Nephron progenitor cell (in vitro differentiated cells): ENCODE measurements around the gene EGLN2.
"Not testable (repeated sequence)": the region's sequence is repeated elsewhere in the genome, so short reads cannot be mapped to it uniquely, and the experiment has no call there.

Experiments
- DNase-seq: peaks from one replicate; pipeline ENCODE4 v3.0.0; 2021
- H3K27ac Mint-ChIP-seq: 2 replicates; pipeline ENCODE4 v1.8.0; 2021; ENCODE audit warnings: mild to moderate bottlenecking, moderate library complexity, mixed read lengths
- H3K27me3 Mint-ChIP-seq: 2 replicates; pipeline ENCODE4 v1.8.0; 2021; ENCODE audit warnings: mild to moderate bottlenecking, low read depth, mixed read lengths; ENCODE audit not compliant: poor library complexity
- H3K36me3 Mint-ChIP-seq: 2 replicates; pipeline ENCODE4 v1.8.0; 2021; ENCODE audit warnings: low read depth, mixed read lengths
- H3K4me1 Mint-ChIP-seq: 2 replicates; pipeline ENCODE4 v1.8.0; 2021; ENCODE audit warnings: mixed read lengths
- H3K4me3 Mint-ChIP-seq: 2 replicates; pipeline ENCODE4 v1.8.0; 2021; ENCODE audit warnings: mild to moderate bottlenecking, moderate library complexity, mixed read lengths
- H3K9me3 Mint-ChIP-seq: 2 replicates; pipeline ENCODE4 v1.8.0; 2021; ENCODE audit warnings: mild to moderate bottlenecking, moderate library complexity, mixed read lengths
- TF ChIP-seq, protein P1 (sequence below): fragments of 200-600 bp; sonication (generic); IDR thresholded peaks from 2 replicates; pipeline ENCODE4 v1.5.0; 2021; ENCODE audit warnings: antibody characterized with exemption

The EGLN2 gene

DNA sequence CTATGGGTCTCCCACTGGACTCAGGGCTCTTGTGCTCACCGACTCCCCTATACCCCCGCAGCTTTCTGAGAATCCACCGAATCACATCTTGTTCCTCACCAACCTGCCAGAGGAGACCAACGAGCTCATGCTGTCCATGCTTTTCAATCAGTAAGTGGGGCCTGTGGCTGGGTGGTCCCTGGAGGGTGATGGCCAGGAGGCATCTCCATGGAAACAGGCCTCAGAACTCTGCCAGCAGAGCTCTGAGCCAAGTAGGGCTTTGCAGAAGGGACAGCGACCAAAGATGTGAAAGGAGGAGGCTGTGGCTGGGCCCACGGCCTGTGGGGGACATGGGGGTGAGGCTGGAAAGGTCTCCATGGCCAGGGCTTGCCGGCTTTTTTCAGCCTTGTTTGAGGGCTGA lies 35.5 kb upstream of the EGLN2 start:
- DNase-seq = no peak
- no peaks in the 10 kb centered on the region for H3K27me3 Mint-ChIP-seq
- H3K4me3 Mint-ChIP-seq = no peak overlapping the region
- TF ChIP-seq, protein P1, sequence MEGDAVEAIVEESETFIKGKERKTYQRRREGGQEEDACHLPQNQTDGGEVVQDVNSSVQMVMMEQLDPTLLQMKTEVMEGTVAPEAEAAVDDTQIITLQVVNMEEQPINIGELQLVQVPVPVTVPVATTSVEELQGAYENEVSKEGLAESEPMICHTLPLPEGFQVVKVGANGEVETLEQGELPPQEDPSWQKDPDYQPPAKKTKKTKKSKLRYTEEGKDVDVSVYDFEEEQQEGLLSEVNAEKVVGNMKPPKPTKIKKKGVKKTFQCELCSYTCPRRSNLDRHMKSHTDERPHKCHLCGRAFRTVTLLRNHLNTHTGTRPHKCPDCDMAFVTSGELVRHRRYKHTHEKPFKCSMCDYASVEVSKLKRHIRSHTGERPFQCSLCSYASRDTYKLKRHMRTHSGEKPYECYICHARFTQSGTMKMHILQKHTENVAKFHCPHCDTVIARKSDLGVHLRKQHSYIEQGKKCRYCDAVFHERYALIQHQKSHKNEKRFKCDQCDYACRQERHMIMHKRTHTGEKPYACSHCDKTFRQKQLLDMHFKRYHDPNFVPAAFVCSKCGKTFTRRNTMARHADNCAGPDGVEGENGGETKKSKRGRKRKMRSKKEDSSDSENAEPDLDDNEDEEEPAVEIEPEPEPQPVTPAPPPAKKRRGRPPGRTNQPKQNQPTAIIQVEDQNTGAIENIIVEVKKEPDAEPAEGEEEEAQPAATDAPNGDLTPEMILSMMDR = no peak
- no peaks in the 10 kb centered on the region for H3K4me1 Mint-ChIP-seq
- H3K9me3 Mint-ChIP-seq = no peaks in the 10 kb centered on the region
- no peak overlapping the region for H3K27ac Mint-ChIP-seq
- H3K36me3 Mint-ChIP-seq = peaks cover 68% of the 10 kb centered on the region

DNA sequence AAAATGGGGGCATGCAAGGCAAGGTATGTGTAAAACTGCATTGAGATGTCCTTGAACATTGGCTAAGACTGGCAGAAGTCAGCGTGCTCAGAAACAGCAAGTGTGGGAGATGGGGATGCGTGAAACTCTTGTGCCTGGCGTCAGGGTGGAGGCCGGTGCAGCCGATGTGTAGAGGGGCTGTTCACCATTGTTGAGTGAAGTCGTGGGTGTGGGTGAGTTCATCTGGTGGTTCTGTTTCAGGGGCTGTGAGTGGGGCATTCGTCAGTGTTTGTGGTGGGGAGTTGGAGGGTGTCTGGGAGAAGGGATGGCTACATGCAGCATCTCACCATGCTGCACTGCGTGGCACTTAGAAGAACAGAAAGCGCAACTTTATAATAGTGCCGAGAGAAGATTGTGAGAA lies 35.0 kb upstream of the EGLN2 start:
- peaks cover 71% of the 10 kb centered on the region for H3K36me3 Mint-ChIP-seq
- TF ChIP-seq, protein P1 = no peak
- no peaks in the 10 kb centered on the region for H3K9me3 Mint-ChIP-seq
- no peak for DNase-seq
- no peak overlapping the region for H3K4me3 Mint-ChIP-seq
- H3K27ac Mint-ChIP-seq = peak overlapping the region; percentile 27
- no peaks in the 10 kb centered on the region for H3K27me3 Mint-ChIP-seq
- H3K4me1 Mint-ChIP-seq = no peaks in the 10 kb centered on the region

DNA sequence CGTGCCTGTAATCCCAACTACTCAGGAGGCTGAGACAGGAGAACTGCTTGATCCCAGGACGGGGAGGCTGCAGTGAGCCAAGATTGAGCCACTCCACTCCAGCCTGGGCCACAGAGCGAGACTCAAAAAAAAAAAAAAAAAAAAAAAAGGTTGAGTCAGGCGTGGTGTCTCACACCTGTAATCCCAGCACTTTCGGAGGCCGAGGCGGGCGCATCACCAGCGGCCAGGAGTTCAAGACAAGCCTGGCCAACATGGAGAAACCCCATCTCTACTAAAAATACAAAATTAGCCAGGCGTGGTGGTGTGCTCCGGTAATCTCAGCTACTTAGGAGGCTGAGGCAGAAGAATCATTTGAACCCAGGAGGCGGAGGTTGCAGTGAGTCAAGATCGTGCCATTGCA lies 32.6 kb upstream of the EGLN2 start:
- Mint-ChIP-seq H3K36me3 (peaks cover 71% of the 10 kb centered on the region), H3K27ac (peak overlapping the region; percentile 78)
- not testable (repeated sequence) for H3K4me3 Mint-ChIP-seq, H3K4me1 Mint-ChIP-seq, H3K9me3 Mint-ChIP-seq, DNase-seq, H3K27me3 Mint-ChIP-seq

DNA sequence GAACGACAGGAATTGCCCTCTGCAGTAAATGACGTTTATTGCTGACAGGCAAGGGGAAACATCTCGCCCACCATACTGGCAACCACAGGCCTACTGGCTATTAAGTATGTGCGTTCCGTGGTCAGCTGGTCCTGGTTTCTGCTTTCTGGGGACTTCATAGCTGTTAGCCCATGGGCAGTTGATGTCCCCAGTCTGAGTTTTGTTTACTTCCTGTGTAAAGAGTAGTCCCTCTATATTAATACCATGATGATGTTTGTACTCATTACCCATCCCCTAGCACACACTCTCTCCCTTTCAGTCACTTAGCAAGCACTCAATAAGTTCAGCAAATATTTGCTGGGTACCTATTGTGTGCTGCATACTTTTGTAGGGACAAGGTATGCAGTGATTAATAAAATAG lies 30.1 kb upstream of the EGLN2 start:
- no peaks in the 10 kb centered on the region for H3K4me1 Mint-ChIP-seq
- TF ChIP-seq, protein P1 = no peak
- no peak overlapping the region for H3K4me3 Mint-ChIP-seq
- no peaks in the 10 kb centered on the region for H3K9me3 Mint-ChIP-seq
- DNase-seq = no peak
- peak overlapping the region; percentile 39 for H3K27ac Mint-ChIP-seq
- H3K27me3 Mint-ChIP-seq = no peaks in the 10 kb centered on the region
- H3K36me3 Mint-ChIP-seq = peaks cover 55% of the 10 kb centered on the region

DNA sequence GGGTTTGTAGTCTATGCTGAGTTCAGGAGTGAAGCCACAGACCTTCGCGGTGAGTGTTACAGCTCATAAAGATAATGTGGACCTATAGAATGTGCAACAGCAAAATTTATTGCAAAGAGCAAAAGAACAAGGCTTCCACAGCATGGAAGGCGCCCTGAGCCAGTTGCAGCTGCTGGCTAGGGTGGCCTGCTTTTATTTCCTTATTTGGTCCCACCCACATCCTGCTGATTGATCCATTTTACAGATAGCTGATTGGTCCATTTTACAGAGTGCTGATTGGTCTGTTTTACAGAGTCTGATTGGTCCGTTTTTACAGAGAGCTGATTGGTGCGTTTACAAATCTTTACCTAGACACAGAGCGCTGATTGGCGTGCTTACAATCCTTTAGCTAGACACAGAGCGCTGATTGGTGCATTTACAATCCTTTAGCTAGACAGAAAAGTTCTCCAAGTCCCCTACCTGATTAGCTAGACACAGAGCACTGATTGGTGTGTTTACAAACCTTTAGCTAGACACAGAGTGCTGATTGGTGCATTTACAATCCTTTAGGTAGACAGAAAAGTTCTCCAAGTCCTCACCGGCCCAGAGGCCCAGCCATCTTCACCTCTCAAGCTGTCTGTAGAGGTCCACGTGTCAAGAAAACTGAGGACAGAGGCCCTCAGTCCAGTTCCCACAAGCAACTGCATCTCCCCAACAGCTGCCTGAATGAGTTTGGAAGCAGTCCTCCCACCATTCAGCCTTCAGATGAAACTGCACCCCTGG lies 27.7 kb upstream of the EGLN2 start:
- not testable (repeated sequence) for H3K4me3 Mint-ChIP-seq, H3K4me1 Mint-ChIP-seq, H3K27me3 Mint-ChIP-seq, DNase-seq, H3K9me3 Mint-ChIP-seq
- Mint-ChIP-seq H3K36me3 (peaks cover 32% of the 10 kb centered on the region), H3K27ac (peak overlapping the region; percentile 83)

DNA sequence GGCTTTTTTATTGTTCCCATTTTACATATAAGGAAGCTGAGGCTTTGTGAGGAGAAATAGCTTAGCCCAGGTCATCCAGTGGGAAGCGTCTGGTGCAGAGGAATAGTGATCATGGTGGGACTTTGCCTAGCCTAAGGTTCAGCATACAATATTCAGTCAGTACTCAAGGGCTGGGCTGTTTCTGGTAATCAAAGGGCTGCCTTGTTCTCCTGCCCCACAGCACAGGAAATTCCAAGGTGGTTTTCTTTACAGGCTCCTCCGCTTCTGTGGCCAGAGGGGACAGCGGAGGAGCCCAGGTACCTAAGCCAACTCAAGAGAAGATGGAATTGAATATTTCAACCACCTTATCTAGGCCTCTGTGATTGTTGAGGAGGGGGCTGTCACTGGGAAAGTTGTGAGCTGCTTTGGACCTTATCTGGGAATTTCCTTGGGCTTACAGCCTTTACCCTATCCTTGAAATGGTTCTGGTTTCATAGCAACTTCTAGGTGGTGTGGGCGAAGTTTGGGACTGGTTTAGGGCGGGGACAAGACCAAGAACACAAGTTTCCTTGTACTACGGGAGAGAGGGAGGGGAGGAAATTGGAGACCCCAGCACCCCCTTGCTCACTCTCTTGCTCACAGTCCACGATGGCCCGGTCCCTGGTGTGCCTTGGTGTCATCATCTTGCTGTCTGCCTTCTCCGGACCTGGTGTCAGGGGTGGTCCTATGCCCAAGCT lies 23.9 kb upstream of the EGLN2 start, which contains the start of gene MIA:
Gene MIA (plus strand): TSS at position 606 of the 716 bp plus-strand sequence. CDS start 22 bp downstream, at position 628.
- peak within 1 kb of the TSS; percentile 82 for H3K27ac Mint-ChIP-seq
- peaks cover 2% of the 10 kb centered on the region for H3K27me3 Mint-ChIP-seq
- H3K4me3 Mint-ChIP-seq = peak within 1 kb of the TSS; percentile 65
- peaks cover 23% of the 10 kb centered on the region for H3K4me1 Mint-ChIP-seq
- DNase-seq = no peak
- no peaks in the 10 kb centered on the region for H3K9me3 Mint-ChIP-seq
- peaks cover 19% of the 10 kb centered on the region for H3K36me3 Mint-ChIP-seq
- TF ChIP-seq, protein P1 = no peak
